Osteoblast (primary cell): ENCODE results near the gene CHP1. TPM values are rescaled to one million over a fixed set of nuclear protein-coding genes. Genes with fewer than 3 reads are reported as not detected.
"Not testable (repeated sequence)": the region's sequence is repeated elsewhere in the genome, so short reads cannot be mapped to it uniquely, and the experiment has no call there.

ENCODE experiments used
- DNase-seq: peaks from one replicate; pipeline ENCODE4 v3.0.0; 2011; ENCODE audit warnings: low spot score, mixed read lengths; ENCODE audit not compliant: insufficient read length; ENCODE audit errors: missing footprints
- H2AFZ ChIP-seq: 2 replicates; pipeline ENCODE4 v1.6.0; 2011; ENCODE audit warnings: mild to moderate bottlenecking, low read length
- H3K27ac ChIP-seq: 2 replicates; pipeline ENCODE4 v1.5.1; 2011; ENCODE audit warnings: mild to moderate bottlenecking, low read depth, low read length, moderate library complexity
- H3K27me3 ChIP-seq: 2 replicates; pipeline ENCODE4 v1.6.0; 2012; ENCODE audit warnings: mild to moderate bottlenecking, control low read depth, inconsistent platforms, low read length, moderate library complexity; ENCODE audit not compliant: insufficient read depth
- H3K36me3 ChIP-seq: 2 replicates; pipeline ENCODE4 v1.5.1; 2011; ENCODE audit warnings: mild to moderate bottlenecking, low read length, control low read depth, moderate library complexity; ENCODE audit not compliant: insufficient read depth
- H3K4me1 ChIP-seq: 2 replicates; pipeline ENCODE4 v1.5.1; 2011; ENCODE audit warnings: mild to moderate bottlenecking, low read length, control low read depth, moderate library complexity; ENCODE audit not compliant: insufficient read depth
- H3K4me2 ChIP-seq: 2 replicates; pipeline ENCODE4 v1.6.0; 2011; ENCODE audit warnings: mild to moderate bottlenecking, low read length; ENCODE audit not compliant: insufficient read depth
- H3K4me3 ChIP-seq: fragments of 200-600 bp; sonication (generic); 3 replicates; pipeline ENCODE4 v1.5.1; 2012; ENCODE audit warnings: mild to moderate bottlenecking, low read length, inconsistent platforms; ENCODE audit not compliant: insufficient read depth
- H3K79me2 ChIP-seq: 2 replicates; pipeline ENCODE4 v1.6.0; 2012; ENCODE audit warnings: mild to moderate bottlenecking, low read length, control low read depth, inconsistent platforms; ENCODE audit not compliant: insufficient read depth
- H3K9me3 ChIP-seq: 2 replicates; pipeline ENCODE4 v1.5.1; 2011; ENCODE audit warnings: low read depth, low read length, control low read depth
- H4K20me1 ChIP-seq: 2 replicates; pipeline ENCODE4 v1.6.0; 2012; ENCODE audit warnings: mild to moderate bottlenecking, low read length, control low read depth; ENCODE audit not compliant: insufficient read depth
- CTCF ChIP-seq: IDR thresholded peaks from 2 replicates; pipeline ENCODE4 v1.5.1; 2011; ENCODE audit warnings: mild to moderate bottlenecking, low read depth, low read length, moderate library complexity; ENCODE audit errors: extremely low read depth
- total RNA-seq: library from RNA; depleted of rRNA; stranded (reverse); fragments of >200 nt; gene quantifications from 2 replicates; pipeline ENCODE4 v1.2.3, GENCODE V29; 2012

Gene CHP1
- total RNA-seq, 1 donor, result 99.2 TPM

GRCh38 chr15:41259546-41260189 is 28.6 kb downstream of the CHP1 start:
- TF ChIP-seq CTCF, result no peak

GRCh38 chr15:41260924-41261323 is 29.9 kb downstream of the CHP1 start:
- H2AFZ ChIP-seq, H3K79me2 ChIP-seq, H3K27me3 ChIP-seq, H4K20me1 ChIP-seq, H3K27ac ChIP-seq, H3K9me3 ChIP-seq, H3K4me3 ChIP-seq, DNase-seq, H3K4me2 ChIP-seq: not testable (repeated sequence)
- H3K36me3 ChIP-seq, result peaks cover 26% of the 10 kb centered on the region
- peaks cover 13% of the 10 kb centered on the region for H3K4me1 ChIP-seq

More at GRCh38 chr15:41259546-41260189, 28.6 kb downstream of the CHP1 start:
- Histone ChIP-seq H3K9me3 (no peaks in the 10 kb centered on the region), H3K27ac (no peak overlapping the region), H2AFZ (no peak overlapping the region), H3K27me3 (no peaks in the 10 kb centered on the region), H4K20me1 (no peaks in the 10 kb centered on the region), H3K36me3 (peaks cover 26% of the 10 kb centered on the region), H3K4me1 (peaks cover 13% of the 10 kb centered on the region), H3K4me3 (no peak overlapping the region), H3K4me2 (no peak overlapping the region), H3K79me2 (no peaks in the 10 kb centered on the region)
- peak; percentile 5 for DNase-seq

- DNase-seq, result no peak
- TF ChIP-seq CTCF, result no peak
Observed at GRCh38 chr15:41262571-41262970, 31.5 kb downstream of the CHP1 start.

GRCh38 chr15:41263891-41264351 is 32.9 kb downstream of the CHP1 start:
- Histone ChIP-seq H4K20me1 (no peaks in the 10 kb centered on the region), H3K79me2 (no peaks in the 10 kb centered on the region), H3K9me3 (no peaks in the 10 kb centered on the region), H3K4me1 (peaks cover 5% of the 10 kb centered on the region), H3K36me3 (peaks cover 29% of the 10 kb centered on the region), H3K4me3 (no peak overlapping the region), H3K27me3 (no peaks in the 10 kb centered on the region), H3K27ac (no peak overlapping the region), H3K4me2 (no peak overlapping the region), H2AFZ (no peak overlapping the region)
- no peak for DNase-seq
- no peak for TF ChIP-seq CTCF

More at GRCh38 chr15:41262571-41262970, 31.5 kb downstream of the CHP1 start:
- no peak overlapping the region for H2AFZ ChIP-seq
- no peak overlapping the region for H3K4me3 ChIP-seq
- H3K9me3 ChIP-seq, result no peaks in the 10 kb centered on the region
- peaks cover 8% of the 10 kb centered on the region for H3K4me1 ChIP-seq
- no peaks in the 10 kb centered on the region for H3K79me2 ChIP-seq
- no peak overlapping the region for H3K27ac ChIP-seq
- peaks cover 32% of the 10 kb centered on the region for H3K36me3 ChIP-seq
- no peaks in the 10 kb centered on the region for H4K20me1 ChIP-seq
- no peak overlapping the region for H3K4me2 ChIP-seq
- H3K27me3 ChIP-seq, result no peaks in the 10 kb centered on the region
